ENCODE data around the gene SPG7. TPM values are rescaled to one million over a fixed set of nuclear protein-coding genes. Genes with fewer than 3 reads are reported as not detected.

Gene SPG7
- total RNA-seq, 2 experiments from 2014 or later = 78.6 to 79.8 TPM

GRCh38 chr16:89491238-89491869 lies 16.8 kb upstream of the SPG7 start:
- Mint-ChIP-seq H3K36me3 (ENCODE audit: low read depth) (peaks cover 24% of the 10 kb centered on the region), H3K4me1 (ENCODE audit: low read depth) (peaks cover 39% of the 10 kb centered on the region), H3K9me3 (no peaks in the 10 kb centered on the region), H3K4me3 (peak overlapping the region; percentile 84), H3K27ac (peak overlapping the region; percentile 88), H3K27me3 (no peaks in the 10 kb centered on the region)
- ATAC-seq = no peak
- CTCF ChIA-PET = interaction anchor here (1.2 kb wide), 1 partner anchor 214 kb away, joined by 4 read pairs; no protein-coding TSS in a partner anchor
- peak; percentile 27 for TF ChIP-seq CTCF (IDR thresholded peaks at IDR 0.05)
- DNase-seq = no peak
- intact Hi-C loops (cut with micrococcal nuclease) = no loop called here
- POLR2A ChIA-PET = interaction anchor here (1.0 to 4.3 kb wide), 4 partner anchors 13 to 158 kb away, joined by 3 to 39 read pairs (median 8); partner anchors contain the start of gene SPG7

- peaks cover 34% of the 10 kb centered on the region for H3K4me1 Mint-ChIP-seq (ENCODE audit: low read depth)
- H3K9me3 Mint-ChIP-seq = no peaks in the 10 kb centered on the region
- ChIA-PET POLR2A (interaction anchor here (1.6 to 4.3 kb wide), 3 partner anchors 12 to 159 kb away, joined by 3 to 39 read pairs (median 12); partner anchors contain the start of gene SPG7), CTCF (interaction anchor here (1.2 kb wide), 1 partner anchor 214 kb away, joined by 4 read pairs; no protein-coding TSS in a partner anchor)
- H3K27me3 Mint-ChIP-seq = no peaks in the 10 kb centered on the region
- DNase-seq (no peak), ATAC-seq (no peak)
- H3K36me3 Mint-ChIP-seq (ENCODE audit: low read depth) = peaks cover 18% of the 10 kb centered on the region
- H3K27ac Mint-ChIP-seq = peak overlapping the region; percentile 88
- TF ChIP-seq CTCF (IDR thresholded peaks at IDR 0.05) = no peak
- intact Hi-C loops (cut with micrococcal nuclease) = no loop called here
- peak overlapping the region; percentile 84 for H3K4me3 Mint-ChIP-seq
Measured at GRCh38 chr16:89491974-89492687, 16.1 kb upstream of the SPG7 start.

GRCh38 chr16:89493776-89494175 lies 14.4 kb upstream of the SPG7 start:
- POLR2A ChIA-PET = interaction anchor here (1.3 to 2.5 kb wide), 2 partner anchors 8 to 11 kb away, joined by 4 to 9 read pairs; no protein-coding TSS in a partner anchor
- H3K36me3 Mint-ChIP-seq (ENCODE audit: low read depth) = peaks cover 4% of the 10 kb centered on the region
- ATAC-seq (no peak), DNase-seq (no peak)
- no peaks in the 10 kb centered on the region for H3K27me3 Mint-ChIP-seq
- H3K4me1 Mint-ChIP-seq (ENCODE audit: low read depth) = peaks cover 24% of the 10 kb centered on the region
- no peaks in the 10 kb centered on the region for H3K9me3 Mint-ChIP-seq
- no peak for TF ChIP-seq CTCF (IDR thresholded peaks at IDR 0.05)
- no peak overlapping the region for H3K27ac Mint-ChIP-seq
- intact Hi-C loops (cut with micrococcal nuclease) = no loop called here
- no peak overlapping the region for H3K4me3 Mint-ChIP-seq
- CTCF ChIA-PET = interaction anchor here (1.1 kb wide), 1 partner anchor 85 kb away, joined by 3 read pairs; no protein-coding TSS in a partner anchor

- Mint-ChIP-seq H3K4me1 (ENCODE audit: low read depth) (peaks cover 21% of the 10 kb centered on the region), H3K9me3 (no peaks in the 10 kb centered on the region), H3K27me3 (no peaks in the 10 kb centered on the region), H3K36me3 (ENCODE audit: low read depth) (no peaks in the 10 kb centered on the region), H3K27ac (no peak overlapping the region), H3K4me3 (no peak overlapping the region)
- no peak for TF ChIP-seq CTCF (IDR thresholded peaks at IDR 0.05)
- DNase-seq = no peak
- POLR2A ChIA-PET = interaction anchor here (0.6 to 2.5 kb wide), 6 partner anchors 9 to 631 kb away, joined by 3 to 9 read pairs (median 4); no protein-coding TSS in a partner anchor
- no peak for ATAC-seq
- intact Hi-C loops (cut with micrococcal nuclease) = no loop called here
- CTCF ChIA-PET = interaction anchor here (1.0 to 1.3 kb wide), 5 partner anchors 11 to 166 kb away, joined by 3 to 7 read pairs (median 3); partner anchors contain the start of gene SPG7
Measured at GRCh38 chr16:89495121-89495520, 13.1 kb upstream of the SPG7 start.
